GM12878 (cell line): ENCODE data around the gene USH1C. TPM values are rescaled to one million over a fixed set of nuclear protein-coding genes. Genes with fewer than 3 reads are reported as not detected.

ENCODE experiments used
- ATAC-seq: fragments of 200-7000 bp; cut with Tn5 transposase; 3 replicates; pipeline ENCODE4 v1.9.1; 2020; ENCODE audit warnings: mild to moderate bottlenecking, moderate library complexity
- BruUV-seq: library from RNA; stranded (reverse); fragments of 400-500 nt; replicated peaks from 2 replicates; lab custom pipeline; 2021; lab: Mats Ljungman, UMichigan
- CTCF ChIA-PET: fragments of 300-600 bp; sonication (Branson Sonifier 250); formaldehyde crosslinking; extraction: SDS; loops from one replicate; lab custom pipeline; 2021; ENCODE audit warnings: inconsistent platforms; lab: Yijun Ruan, JAX
- POLR2A ChIA-PET: fragments of 350-600 bp; formaldehyde crosslinking; extraction: SDS; loops from one replicate; lab custom pipeline; 2021; ENCODE audit warnings: inconsistent platforms; lab: Charles Lee
- RAD21 ChIA-PET: fragments of 300-600 bp; sonication (Branson Sonifier 250); formaldehyde crosslinking; loops from one replicate; lab custom pipeline; 2023; ENCODE audit warnings: antibody characterized with exemption; ENCODE audit not compliant: unreplicated experiment; lab: Charles Lee
- SMC1A ChIA-PET: fragments of 300-600 bp; sonication (Branson Sonifier 250); formaldehyde crosslinking; loops from one replicate; lab custom pipeline; 2023; ENCODE audit not compliant: unreplicated experiment, uncharacterized antibody; lab: Charles Lee
- DNase-seq: peaks from one replicate; pipeline ENCODE4 v3.0.0-alpha.2; 2011; ENCODE audit warnings: low read depth, low spot score
- FAIRE-seq: peaks from 3 replicates; lab custom pipeline; 2011; peaks lifted over from hg19 to GRCh38; lab: Jason Lieb, UNC
- H2AFZ ChIP-seq: 2 replicates; pipeline ENCODE4 v1.6.0; 2011; ENCODE audit warnings: low read depth, low read length, control low read depth; ENCODE audit not compliant: control insufficient read depth
- H3K27ac ChIP-seq: 2 replicates; pipeline ENCODE4 v1.5.1; 2011; ENCODE audit warnings: control low read depth; ENCODE audit not compliant: control insufficient read depth, insufficient read depth
- H3K27me3 ChIP-seq, 2 experiments: replicated peaks in 1 of 2; 2 replicates each; pipeline versions ENCODE4 v1.6.0 to v1.6.1; 2011; ENCODE audit warnings: low read length in 1 of 2; ENCODE audit not compliant: control insufficient read depth in 2 of 2, insufficient read depth in 2 of 2
- H3K36me3 ChIP-seq, 2 experiments: 2 replicates each; pipeline ENCODE4 v1.5.1; 2011; ENCODE audit warnings: low read length in 1 of 2; ENCODE audit not compliant: control insufficient read depth in 2 of 2, insufficient read depth in 2 of 2
- H3K4me1 ChIP-seq: 2 replicates; pipeline ENCODE4 v1.6.1; 2011; ENCODE audit warnings: mild to moderate bottlenecking, low read length, moderate library complexity, mixed read lengths; ENCODE audit not compliant: control insufficient read depth, insufficient read depth
- H3K4me2 ChIP-seq: 2 replicates; pipeline ENCODE4 v1.6.0; 2011; ENCODE audit warnings: control low read depth; ENCODE audit not compliant: control insufficient read depth, insufficient read depth
- H3K4me3 ChIP-seq: fragments of 200-600 bp; sonication (generic); 2 replicates; pipeline ENCODE4 v1.5.1; 2016
- H3K79me2 ChIP-seq: 2 replicates; pipeline ENCODE4 v1.6.0; 2011; ENCODE audit warnings: low read length; ENCODE audit not compliant: control insufficient read depth, insufficient read depth
- H3K9ac ChIP-seq: 2 replicates; pipeline ENCODE4 v1.8.0; 2011; ENCODE audit warnings: low read length, control low read depth, mixed read lengths; ENCODE audit not compliant: control insufficient read depth, insufficient read depth
- H3K9me3 ChIP-seq: replicated peaks from 3 replicates; pipeline ENCODE4 v1.5.1; 2011; ENCODE audit warnings: mild to moderate bottlenecking, low read length; ENCODE audit not compliant: control insufficient read depth, insufficient read depth
- H4K20me1 ChIP-seq: 2 replicates; pipeline ENCODE4 v1.6.0; 2011; ENCODE audit not compliant: control insufficient read depth, insufficient read depth
- ATF7 ChIP-seq: fragments of 450-650 bp; IDR thresholded peaks from 2 replicates; pipeline ENCODE4 v1.6.1; 2016; ENCODE audit warnings: low read depth, mild to moderate bottlenecking
- BACH1 ChIP-seq: fragments of 450-650 bp; IDR thresholded peaks from 2 replicates; pipeline ENCODE4 v1.6.1; 2017; ENCODE audit warnings: mild to moderate bottlenecking, borderline replicate concordance
- BRCA1 ChIP-seq: IDR thresholded peaks from 2 replicates; pipeline ENCODE4 v1.6.1; 2011; ENCODE audit warnings: low read depth, low read length, improper control_type of control experiment
- HDGF ChIP-seq: fragments of 450-650 bp; IDR thresholded peaks from 2 replicates; pipeline ENCODE4 v1.6.1; 2016; ENCODE audit warnings: antibody characterized with exemption
- RAD21 ChIP-seq: IDR thresholded peaks from 2 replicates; pipeline ENCODE4 v1.6.1; 2011; ENCODE audit warnings: mild to moderate bottlenecking, low read depth, low read length, moderate library complexity; ENCODE audit not compliant: insufficient read depth
- RB1 ChIP-seq: fragments of 450-650 bp; formaldehyde crosslinking; IDR thresholded peaks from 2 replicates; pipeline ENCODE4 v1.6.1; 2017; ENCODE audit warnings: mild to moderate bottlenecking, borderline replicate concordance
- SMC3 ChIP-seq: IDR thresholded peaks from 2 replicates; pipeline ENCODE4 v1.6.1; 2011; ENCODE audit warnings: low read length, improper control_type of control experiment, borderline replicate concordance
- YY1 ChIP-seq: IDR thresholded peaks from 2 replicates; pipeline ENCODE4 v1.6.1; 2011; ENCODE audit warnings: low read depth, mild to moderate bottlenecking, low read length
- ZNF384 ChIP-seq: IDR thresholded peaks from 2 replicates; pipeline ENCODE4 v1.6.1; 2012; ENCODE audit warnings: low read depth, mild to moderate bottlenecking, low read length, improper control_type of control experiment, borderline replicate concordance
- WGBS: methylation state at CpG from one replicate; pipeline ENCODE4 v1.1.6; 2016; ENCODE audit warnings: low lambda C conversion rate; ENCODE audit not compliant: insufficient replicate concordance, insufficient coverage; ENCODE audit errors: missing lambda C conversion rate; 5-methylcytosine and 5-hydroxymethylcytosine counted together
- in situ Hi-C: fragments of 300-500 bp; cut with MboI; formaldehyde crosslinking; loops from 9 replicates; pipeline ENCODE4 v1.14.3; 2018; ENCODE audit warnings: mixed read lengths
- intact Hi-C: fragments of 100-400 bp; cut with micrococcal nuclease; formaldehyde crosslinking; loops from one replicate; pipeline ENCODE4 v1.14.2; 2022; ENCODE audit not compliant: unreplicated experiment
- polyA plus RNA-seq, 11 experiments: library from polyadenylated mRNA; depleted of rRNA in 4 of 11; unstranded in 6 of 11; stranded (reverse) in 5 of 11; fragments of >200 nt; fragmentation: Nextera tagmentation in 4 of 11; fragmentation: Illumina TruSeq in 1 of 11; extraction: Ambion mirVana in 4 of 11; extraction: Trizol in 1 of 11; gene quantifications; 1 replicate in 1 of 11; 2 replicates in 10 of 11; pipeline versions ENCODE4 v1.2.1 to v1.2.3, GENCODE V29; 2011 to 2016; ENCODE audit warnings: inconsistent platforms in 2 of 11, missing spikeins in 2 of 11, low read depth in 1 of 11
- total RNA-seq, 4 experiments: library from RNA; depleted of rRNA in 3 of 4; stranded (reverse); fragments of >200 nt in 3 of 4; fragmentation: Illumina TruSeq in 1 of 4; extraction: Trizol in 1 of 4; gene quantifications; 2 replicates each; pipeline versions ENCODE4 v1.2.1 to v1.2.3, GENCODE V29; 2013 to 2021
- TF ChIP-seq, protein P1 (sequence below), 3 experiments: IDR thresholded peaks in 2 of 3; conservative IDR thresholded peaks in 1 of 3; 2 replicates each; pipeline ENCODE4 v1.5.1; 2011; ENCODE audit warnings: low read depth in 3 of 3, low read length in 3 of 3, mild to moderate bottlenecking in 3 of 3, control low read depth in 2 of 3, moderate library complexity in 2 of 3, inconsistent platforms in 1 of 3, mixed read lengths in 1 of 3; ENCODE audit not compliant: control insufficient read depth in 2 of 3, insufficient read depth in 1 of 3; ENCODE audit errors: extremely low read depth in 1 of 3
- TF ChIP-seq, protein P2 (sequence below): fragments of 450-650 bp; IDR thresholded peaks from 2 replicates; pipeline ENCODE4 v1.6.1; 2016; ENCODE audit warnings: mild to moderate bottlenecking
- TF ChIP-seq, protein P3 (sequence below): IDR thresholded peaks from 2 replicates; pipeline ENCODE4 v1.6.1; 2011; ENCODE audit warnings: low read depth, low read length, improper control_type of control experiment, borderline replicate concordance
- TF ChIP-seq, protein P4 (sequence below): fragments of 450-650 bp; IDR thresholded peaks from 2 replicates; pipeline ENCODE4 v1.6.1; 2017; ENCODE audit warnings: mild to moderate bottlenecking, moderate library complexity

USH1C gene
- total and polyA plus RNA-seq, 10 of the 15 experiments (the other 5 are each of a cell fraction or from before 2014, with no cell fraction given) = not detected

DNA sequence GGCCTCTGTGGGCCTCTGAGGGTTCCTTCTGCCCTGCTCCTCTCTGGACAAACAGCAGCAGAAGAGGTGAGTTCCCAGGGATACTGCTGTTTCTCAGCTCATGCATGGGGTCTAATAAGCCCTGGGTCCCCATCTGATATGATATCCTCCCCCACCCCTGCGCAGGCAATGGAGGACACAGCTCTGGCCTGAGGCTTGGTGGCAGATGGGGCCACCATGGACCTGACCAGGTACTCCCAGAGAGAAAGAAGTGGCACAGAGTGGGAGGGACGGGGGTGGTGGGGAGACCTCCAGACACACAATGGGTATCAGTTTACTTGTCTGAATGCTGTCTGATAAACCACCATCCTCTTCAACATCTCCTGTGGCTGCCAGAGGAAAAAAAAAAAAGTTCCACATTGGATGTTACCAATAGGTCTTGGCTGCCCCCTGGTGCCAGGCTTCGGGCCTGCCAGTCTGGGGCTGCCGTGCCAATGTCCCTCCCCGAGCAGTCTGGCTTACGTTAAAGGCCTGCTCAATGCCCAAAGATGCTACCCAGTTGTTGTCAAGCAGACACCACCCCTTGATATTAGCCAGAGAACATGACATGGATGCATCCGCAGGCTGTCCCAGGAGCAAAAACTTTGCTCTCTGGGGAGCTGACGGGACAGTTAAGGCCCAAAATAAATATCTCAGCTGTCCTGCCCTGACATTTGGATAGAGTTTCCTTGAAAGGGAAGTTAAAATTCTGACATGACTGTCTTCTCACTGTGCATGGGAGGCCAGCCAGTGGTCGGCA, 39.7 kb downstream of the USH1C start:
- H3K4me2 ChIP-seq = no peak overlapping the region
- 17% methylated on average over 9 of the region's 9 CpGs for WGBS
- in situ Hi-C loops (loop anchor here (5.0 to 10.0 kb wide), 2 partner anchors 120 to 277 kb away; partner anchors contain the start of gene KCNJ11), intact Hi-C loops (loop anchor here (1.0 to 5.0 kb wide), 3 partner anchors 120 to 557 kb away; no protein-coding TSS in a partner anchor)
- no TSS peak for BruUV-seq
- H3K9ac ChIP-seq = no peak overlapping the region
- CTCF ChIA-PET = interaction anchor here (0.7 to 4.0 kb wide), 9 partner anchors 9 to 275 kb away, joined by 3 to 36 read pairs (median 4); no protein-coding TSS in a partner anchor
- H3K36me3 ChIP-seq = no peaks in the 10 kb centered on the region
- ATAC-seq (peak; percentile 91), FAIRE-seq (peak; percentile 59), DNase-seq (no peak)
- POLR2A ChIA-PET = no interaction called here
- no peaks in the 10 kb centered on the region; the same call in 1 of the 2 replicates for H3K4me1 ChIP-seq
- H3K27ac ChIP-seq = no peak overlapping the region
- H3K27me3 ChIP-seq = no peaks in the 10 kb centered on the region; a peak in 2 of 4 replicates
- H3K4me3 ChIP-seq = no peak overlapping the region
- H2AFZ ChIP-seq = no peak overlapping the region
- no peaks in the 10 kb centered on the region for H3K9me3 ChIP-seq
- H3K79me2 ChIP-seq = no peaks in the 10 kb centered on the region
- TF ChIP-seq RAD21 (peak; percentile 80), HDGF (no peak), BACH1 (no peak), BRCA1 (no peak), YY1 (0 out of 2 replicates have a peak, but pooled peaks have one; percentile 42), SMC3 (peak; percentile 93), ZNF384 (peak; percentile 96), RB1 (0 out of 2 replicates have a peak, but pooled peaks have one; percentile 23), ATF7 (no peak)
- TF ChIP-seq, protein P1, sequence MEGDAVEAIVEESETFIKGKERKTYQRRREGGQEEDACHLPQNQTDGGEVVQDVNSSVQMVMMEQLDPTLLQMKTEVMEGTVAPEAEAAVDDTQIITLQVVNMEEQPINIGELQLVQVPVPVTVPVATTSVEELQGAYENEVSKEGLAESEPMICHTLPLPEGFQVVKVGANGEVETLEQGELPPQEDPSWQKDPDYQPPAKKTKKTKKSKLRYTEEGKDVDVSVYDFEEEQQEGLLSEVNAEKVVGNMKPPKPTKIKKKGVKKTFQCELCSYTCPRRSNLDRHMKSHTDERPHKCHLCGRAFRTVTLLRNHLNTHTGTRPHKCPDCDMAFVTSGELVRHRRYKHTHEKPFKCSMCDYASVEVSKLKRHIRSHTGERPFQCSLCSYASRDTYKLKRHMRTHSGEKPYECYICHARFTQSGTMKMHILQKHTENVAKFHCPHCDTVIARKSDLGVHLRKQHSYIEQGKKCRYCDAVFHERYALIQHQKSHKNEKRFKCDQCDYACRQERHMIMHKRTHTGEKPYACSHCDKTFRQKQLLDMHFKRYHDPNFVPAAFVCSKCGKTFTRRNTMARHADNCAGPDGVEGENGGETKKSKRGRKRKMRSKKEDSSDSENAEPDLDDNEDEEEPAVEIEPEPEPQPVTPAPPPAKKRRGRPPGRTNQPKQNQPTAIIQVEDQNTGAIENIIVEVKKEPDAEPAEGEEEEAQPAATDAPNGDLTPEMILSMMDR (IDR thresholded peaks at IDR 0.05 in 2 of 3, conservative IDR thresholded peaks at IDR 0.05 in 1 of 3; ENCODE audit: control insufficient read depth in 2 of 3, extremely low read depth in 1 of 3, insufficient read depth in 1 of 3, low read depth in 3 of 3, low read length in 3 of 3) = peak; percentile 79 to 92 (median 85)
- TF ChIP-seq, protein P2, sequence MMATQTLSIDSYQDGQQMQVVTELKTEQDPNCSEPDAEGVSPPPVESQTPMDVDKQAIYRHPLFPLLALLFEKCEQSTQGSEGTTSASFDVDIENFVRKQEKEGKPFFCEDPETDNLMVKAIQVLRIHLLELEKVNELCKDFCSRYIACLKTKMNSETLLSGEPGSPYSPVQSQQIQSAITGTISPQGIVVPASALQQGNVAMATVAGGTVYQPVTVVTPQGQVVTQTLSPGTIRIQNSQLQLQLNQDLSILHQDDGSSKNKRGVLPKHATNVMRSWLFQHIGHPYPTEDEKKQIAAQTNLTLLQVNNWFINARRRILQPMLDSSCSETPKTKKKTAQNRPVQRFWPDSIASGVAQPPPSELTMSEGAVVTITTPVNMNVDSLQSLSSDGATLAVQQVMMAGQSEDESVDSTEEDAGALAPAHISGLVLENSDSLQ = peak; percentile 22; the same call in 1 of the 2 replicates
- TF ChIP-seq, protein P3, sequence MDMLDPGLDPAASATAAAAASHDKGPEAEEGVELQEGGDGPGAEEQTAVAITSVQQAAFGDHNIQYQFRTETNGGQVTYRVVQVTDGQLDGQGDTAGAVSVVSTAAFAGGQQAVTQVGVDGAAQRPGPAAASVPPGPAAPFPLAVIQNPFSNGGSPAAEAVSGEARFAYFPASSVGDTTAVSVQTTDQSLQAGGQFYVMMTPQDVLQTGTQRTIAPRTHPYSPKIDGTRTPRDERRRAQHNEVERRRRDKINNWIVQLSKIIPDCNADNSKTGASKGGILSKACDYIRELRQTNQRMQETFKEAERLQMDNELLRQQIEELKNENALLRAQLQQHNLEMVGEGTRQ = no peak
- TF ChIP-seq, protein P4, sequence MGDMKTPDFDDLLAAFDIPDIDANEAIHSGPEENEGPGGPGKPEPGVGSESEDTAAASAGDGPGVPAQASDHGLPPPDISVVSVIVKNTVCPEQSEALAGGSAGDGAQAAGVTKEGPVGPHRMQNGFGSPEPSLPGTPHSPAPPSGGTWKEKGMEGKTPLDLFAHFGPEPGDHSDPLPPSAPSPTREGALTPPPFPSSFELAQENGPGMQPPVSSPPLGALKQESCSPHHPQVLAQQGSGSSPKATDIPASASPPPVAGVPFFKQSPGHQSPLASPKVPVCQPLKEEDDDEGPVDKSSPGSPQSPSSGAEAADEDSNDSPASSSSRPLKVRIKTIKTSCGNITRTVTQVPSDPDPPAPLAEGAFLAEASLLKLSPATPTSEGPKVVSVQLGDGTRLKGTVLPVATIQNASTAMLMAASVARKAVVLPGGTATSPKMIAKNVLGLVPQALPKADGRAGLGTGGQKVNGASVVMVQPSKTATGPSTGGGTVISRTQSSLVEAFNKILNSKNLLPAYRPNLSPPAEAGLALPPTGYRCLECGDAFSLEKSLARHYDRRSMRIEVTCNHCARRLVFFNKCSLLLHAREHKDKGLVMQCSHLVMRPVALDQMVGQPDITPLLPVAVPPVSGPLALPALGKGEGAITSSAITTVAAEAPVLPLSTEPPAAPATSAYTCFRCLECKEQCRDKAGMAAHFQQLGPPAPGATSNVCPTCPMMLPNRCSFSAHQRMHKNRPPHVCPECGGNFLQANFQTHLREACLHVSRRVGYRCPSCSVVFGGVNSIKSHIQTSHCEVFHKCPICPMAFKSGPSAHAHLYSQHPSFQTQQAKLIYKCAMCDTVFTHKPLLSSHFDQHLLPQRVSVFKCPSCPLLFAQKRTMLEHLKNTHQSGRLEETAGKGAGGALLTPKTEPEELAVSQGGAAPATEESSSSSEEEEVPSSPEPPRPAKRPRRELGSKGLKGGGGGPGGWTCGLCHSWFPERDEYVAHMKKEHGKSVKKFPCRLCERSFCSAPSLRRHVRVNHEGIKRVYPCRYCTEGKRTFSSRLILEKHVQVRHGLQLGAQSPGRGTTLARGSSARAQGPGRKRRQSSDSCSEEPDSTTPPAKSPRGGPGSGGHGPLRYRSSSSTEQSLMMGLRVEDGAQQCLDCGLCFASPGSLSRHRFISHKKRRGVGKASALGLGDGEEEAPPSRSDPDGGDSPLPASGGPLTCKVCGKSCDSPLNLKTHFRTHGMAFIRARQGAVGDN = no peak
- RAD21 ChIA-PET = interaction anchor here (0.6 to 3.3 kb wide), 3 partner anchors 120 to 275 kb away, joined by 3 to 19 read pairs (median 4); no protein-coding TSS in a partner anchor
- SMC1A ChIA-PET = interaction anchor here (0.6 to 2.7 kb wide), 3 partner anchors 121 to 274 kb away, joined by 3 to 18 read pairs (median 8); no protein-coding TSS in a partner anchor
- H4K20me1 ChIP-seq = no peaks in the 10 kb centered on the region; the same call in 1 of the 2 replicates
